Stimulated activated CD4-positive, alpha-beta T cell treated with anti-CD3 and anti-CD28 coated beads, Interleukin-4, amount 100 ng/mL, for 4 hours (primary cell): ENCODE results near the gene GHRL.

ENCODE experiments used
- DNase-seq, 2 experiments: peaks; one replicate each; pipeline ENCODE4 v3.0.0-alpha.2; 2020

The GHRL gene

DNA sequence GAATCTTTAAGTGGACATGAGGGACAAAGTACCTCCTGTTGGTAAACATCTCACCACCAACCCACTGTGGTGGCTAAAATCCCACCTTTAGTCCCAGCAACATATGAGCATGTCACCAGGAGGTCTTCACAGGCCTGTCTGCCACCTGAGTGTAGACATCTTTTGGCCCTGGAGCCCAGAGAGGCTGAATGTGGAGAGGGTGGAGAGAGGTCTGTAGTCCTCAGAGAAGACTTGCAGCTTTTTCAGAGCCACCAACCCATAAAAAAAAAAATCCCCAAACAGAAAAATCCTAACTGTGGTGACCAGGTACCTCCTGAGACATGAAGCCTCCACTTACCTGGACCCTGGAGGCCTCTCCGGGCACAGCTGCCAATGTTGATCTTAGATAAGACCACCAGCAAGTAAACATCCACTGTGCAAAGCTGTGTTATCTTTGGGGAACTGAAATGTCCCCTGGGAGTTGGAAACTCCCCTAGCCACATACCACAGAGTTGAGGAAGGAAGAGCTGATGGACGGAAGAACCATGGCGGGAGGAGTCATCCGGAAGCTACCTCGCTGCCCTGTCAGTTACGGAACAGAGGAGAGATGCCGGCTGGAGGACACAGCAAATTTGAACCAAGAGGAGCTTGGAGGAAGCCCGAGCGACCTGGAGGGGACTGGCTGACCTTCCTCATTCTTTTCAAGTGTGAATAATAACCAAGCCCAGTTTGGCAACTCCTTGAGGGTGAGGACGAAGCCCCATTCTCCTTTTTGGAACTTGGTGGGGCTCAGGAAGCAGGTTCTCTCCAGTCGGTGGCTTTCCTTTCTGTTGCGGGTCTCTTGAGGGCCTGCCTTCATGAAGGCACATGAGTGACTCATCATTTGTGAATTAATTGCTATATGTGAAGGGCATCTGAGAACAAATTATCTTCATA is at the start of gene GHRL:
Gene GHRL (minus strand): TSS at position 443 of the 915 bp plus-strand sequence. CDS start 2,767 bp downstream, outside the sequence.
- no peak for DNase-seq

GRCh38 chr3:10341901-10342398 is 49.2 kb upstream of the GHRL start:
- no peak for DNase-seq

DNA sequence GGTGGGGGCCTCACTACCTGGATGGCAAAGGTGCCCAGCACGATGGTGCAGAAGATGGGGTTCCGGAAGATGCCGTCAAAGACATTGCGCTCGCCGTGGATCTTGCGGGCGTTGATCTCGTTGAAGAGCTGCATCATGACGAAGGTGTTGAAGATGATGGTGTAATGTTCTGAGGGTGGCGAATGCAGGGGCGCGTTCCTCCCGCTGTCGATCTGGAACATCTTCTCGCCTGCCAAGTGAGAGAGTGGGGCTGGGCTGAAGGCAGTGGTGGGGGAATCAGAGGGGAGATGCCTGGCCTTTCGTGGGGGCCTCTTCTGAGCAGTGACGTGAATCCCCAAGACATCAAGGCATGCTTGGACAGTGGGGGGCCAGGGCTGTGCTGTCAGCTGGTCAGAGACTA is 47.7 kb upstream of the GHRL start:
- DNase-seq = no peak

- DNase-seq = no peak
Observed at GRCh38 chr3:10340046-10340445, 47.3 kb upstream of the GHRL start.

DNA sequence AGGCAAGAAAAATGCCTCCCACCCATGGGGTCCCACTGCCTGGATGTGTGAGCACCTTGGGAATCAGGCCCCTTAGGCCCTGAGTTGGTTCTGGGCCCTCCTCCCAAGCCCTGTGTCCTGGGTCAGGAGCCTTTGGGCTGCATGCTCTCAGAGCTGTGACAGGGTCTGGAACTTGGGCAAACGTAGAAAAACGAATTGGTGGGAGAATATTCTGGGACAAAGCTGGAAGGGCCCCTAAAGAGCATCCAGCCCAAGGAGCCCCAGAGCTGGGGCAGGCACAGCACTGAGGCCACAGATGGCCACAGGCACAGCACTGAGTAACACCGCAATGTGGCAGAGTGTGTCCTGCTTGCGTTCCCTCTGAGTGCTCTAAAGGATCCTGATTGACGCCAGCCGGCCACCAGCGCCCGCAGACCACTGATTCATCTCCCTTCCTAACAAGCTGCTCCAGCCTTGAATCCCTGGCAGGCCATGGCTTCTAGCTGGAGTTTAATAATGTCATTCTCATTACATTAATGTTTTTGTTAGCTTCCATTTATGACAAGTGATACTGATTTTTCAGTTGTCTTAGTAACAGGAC is 46.7 kb upstream of the GHRL start:
- no peak for DNase-seq

DNA sequence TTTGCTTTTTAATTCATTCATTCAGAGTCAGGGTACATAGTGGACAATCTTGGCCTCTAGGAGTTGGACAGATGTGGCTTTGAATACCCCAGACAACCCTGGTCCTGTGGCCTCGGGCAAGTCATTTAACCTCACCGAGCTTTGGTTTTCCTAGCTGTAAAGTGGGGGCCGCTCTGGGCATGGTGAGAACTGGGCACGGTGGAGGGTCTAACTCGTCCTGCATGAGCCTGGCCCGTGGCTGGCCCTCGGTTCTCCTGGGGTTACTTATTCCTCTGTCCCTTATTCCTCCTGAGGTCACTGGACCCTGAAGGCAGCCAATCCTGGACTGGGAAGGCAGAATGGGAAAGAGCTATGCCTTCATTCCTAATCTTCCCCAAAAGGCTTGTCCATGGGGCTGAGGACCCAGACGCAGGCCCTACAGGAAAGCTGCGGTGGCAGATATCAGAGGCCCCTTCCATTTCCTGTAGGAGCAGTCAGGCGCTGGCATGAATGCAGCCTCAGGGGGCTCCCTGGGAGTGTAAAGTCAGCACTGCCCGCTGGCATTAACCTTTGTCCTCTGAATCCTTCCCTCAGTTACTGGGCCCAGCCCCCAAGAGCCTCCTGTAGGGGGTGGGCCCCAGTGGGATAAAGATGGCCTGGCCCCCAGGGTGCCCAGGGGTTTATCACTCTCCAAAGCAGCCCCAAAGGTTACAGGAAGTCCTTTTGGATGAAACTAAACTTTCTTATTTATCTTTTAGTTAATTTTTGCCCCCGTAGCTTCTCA is 46.0 kb upstream of the GHRL start:
- no peak for DNase-seq

DNA sequence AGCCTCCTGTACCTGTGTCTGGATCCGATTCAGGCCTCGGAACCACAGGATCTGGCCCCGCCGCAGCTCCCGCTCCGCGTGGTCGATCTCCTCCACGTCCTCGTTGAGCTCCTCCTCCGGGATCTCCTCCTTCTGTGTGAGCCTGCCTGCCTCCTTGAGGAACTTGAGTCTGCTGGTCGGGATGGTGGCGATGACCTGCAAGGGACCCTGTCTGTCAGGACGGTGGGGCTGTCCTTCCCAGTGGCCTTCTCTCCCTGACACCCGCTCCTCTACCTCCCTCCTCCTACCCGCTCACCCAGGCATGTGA is 45.4 kb upstream of the GHRL start:
- no peak for DNase-seq

- no peak for DNase-seq
Observed at GRCh38 chr3:10337323-10338163, 44.8 kb upstream of the GHRL start.

- DNase-seq = no peak
Observed at GRCh38 chr3:10336761-10337160, 44.0 kb upstream of the GHRL start.

- no peak for DNase-seq
Observed at GRCh38 chr3:10335871-10336622, 43.3 kb upstream of the GHRL start.

DNA sequence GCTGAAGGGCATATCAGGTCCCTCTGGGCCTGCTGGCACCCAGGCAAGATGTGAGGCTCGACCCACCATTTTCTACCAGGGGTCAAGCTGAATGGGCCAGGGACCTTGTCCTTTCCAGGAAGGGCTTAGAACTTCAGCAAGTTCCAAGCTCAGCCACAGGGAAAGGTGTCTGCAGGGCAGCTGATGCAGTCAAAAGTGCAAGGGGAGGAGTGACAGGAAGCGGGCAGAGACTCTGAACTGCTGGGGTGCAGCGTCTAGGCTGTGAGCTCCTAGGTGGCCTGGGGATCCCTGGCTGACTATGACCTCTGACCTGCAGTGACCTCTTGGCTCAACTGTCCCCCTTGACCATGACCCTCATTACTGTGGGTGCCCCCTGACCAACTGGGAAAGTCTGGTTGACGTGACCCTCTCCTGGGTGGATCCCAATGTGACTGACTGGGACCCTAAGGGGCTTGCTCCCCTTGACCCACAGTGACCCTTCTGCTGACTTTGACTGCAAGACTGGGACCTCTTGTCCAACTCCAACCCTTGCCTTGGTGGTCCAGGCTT is 42.5 kb upstream of the GHRL start:
- DNase-seq = no peak

- no peak for DNase-seq
Observed at GRCh38 chr3:10334459-10334858, 41.7 kb upstream of the GHRL start.

DNA sequence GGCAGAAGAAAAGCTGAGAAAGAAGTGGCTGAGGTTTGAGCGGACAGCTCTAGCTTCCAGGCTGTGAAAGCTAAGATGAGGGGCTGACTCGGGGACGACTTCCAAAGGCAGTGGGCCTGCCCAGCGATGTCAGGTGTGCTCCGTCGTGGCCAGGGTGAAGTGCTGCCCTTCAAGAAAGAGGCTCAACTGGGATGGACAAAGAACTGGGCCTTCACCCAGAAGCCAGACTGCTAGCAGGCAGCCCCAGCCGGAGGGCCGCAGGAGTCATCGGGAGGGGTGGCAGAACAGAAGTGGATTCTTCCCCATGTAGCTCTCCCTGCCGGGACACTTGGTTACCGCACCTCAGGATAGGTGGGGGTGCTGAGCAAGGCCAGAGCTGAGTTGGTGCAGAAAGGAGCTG is 41.3 kb upstream of the GHRL start:
- no peak for DNase-seq

GRCh38 chr3:10333349-10333650 is 40.6 kb upstream of the GHRL start:
- DNase-seq = no peak

DNA sequence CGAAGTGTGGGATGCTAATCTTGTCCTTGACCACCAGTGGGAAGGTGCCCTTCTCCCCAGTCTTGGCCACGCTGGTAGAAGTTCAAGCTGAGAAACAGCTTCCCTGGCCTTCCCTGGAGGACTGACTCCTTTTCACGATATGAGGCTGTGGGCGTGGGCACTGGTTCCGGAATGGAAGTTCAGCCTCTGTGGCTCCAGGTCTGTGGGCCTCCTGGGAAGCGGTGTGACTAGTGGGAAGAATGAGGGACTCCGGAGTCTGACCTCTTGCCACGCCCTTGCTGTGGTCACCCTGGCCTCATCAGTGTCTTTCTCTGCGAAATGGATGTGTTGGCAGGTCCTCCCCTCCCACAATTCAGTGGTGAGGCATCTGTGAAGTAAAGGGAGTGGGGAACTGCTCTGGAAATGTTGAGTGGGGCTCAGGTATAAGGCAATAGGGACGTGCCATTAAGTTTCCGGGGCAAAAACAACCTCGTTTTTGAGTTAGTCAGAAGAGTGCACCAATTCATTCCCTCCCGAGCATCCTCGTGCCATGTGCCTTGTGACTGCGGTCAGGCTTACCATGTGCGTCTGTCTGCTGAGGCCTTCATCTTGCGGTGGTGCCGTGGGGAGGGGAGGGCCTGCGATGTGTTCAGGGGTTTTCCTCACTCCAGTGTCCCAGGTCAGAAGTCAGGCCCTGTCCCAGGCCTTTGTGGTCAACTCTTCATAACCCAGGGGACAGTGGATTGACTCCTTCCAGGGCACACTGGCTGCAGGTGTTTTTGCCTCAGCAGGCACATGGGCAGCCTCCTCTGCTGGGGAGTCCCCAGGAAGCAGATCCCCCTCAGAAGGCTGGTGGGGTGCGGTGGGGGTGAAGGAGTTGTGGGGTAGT is 40.0 kb upstream of the GHRL start:
- DNase-seq = no peak

- DNase-seq = no peak
Observed at GRCh38 chr3:10331320-10331719, 38.6 kb upstream of the GHRL start.

DNA sequence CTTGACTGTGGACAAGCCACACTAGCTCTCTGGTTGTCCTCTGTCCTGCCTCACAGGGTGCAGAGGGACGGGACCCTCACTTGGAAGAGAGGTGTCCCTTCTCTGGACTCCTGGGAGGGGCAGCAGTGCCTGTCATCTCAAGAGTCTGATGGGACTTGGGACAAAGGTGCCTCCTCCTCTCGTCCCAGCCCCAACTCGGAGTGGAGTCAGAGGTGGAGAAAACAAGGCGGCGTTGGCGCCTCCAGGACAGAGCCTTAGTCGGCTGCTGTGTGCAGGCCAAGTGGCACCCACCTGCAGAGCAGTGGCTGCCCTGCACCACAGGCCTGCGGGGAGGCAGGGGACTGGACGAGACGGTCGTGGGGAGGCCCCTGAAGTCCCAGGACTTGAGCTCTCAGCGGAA is 37.6 kb upstream of the GHRL start:
- DNase-seq = no peak

DNA sequence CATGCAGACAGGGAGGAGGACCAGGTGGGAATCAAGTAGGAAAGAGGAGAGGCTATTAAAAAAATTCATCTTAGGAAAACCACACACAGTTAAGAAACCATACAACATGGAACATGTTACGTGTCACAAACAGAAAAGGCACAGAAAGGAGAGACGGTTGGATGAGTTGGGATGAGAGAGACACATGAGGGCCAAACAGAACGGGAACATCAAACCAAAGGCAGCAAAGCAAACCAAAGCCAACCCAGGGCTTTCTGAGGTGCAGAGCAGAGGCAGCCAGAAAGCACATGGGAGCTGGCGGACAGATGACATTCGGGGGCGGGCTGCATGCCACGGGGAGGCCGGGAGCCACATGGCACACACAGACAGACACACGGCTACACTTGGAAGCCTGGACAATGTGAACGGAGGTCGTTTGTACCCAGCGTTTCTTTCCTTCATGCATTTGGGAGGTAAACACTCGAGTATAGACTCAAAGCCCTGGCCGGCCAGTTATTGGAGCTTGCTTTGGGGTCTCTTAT is 36.8 kb upstream of the GHRL start:
- DNase-seq = no peak

GRCh38 chr3:10328460-10329071 is 35.8 kb upstream of the GHRL start:
- no peak for DNase-seq

DNA sequence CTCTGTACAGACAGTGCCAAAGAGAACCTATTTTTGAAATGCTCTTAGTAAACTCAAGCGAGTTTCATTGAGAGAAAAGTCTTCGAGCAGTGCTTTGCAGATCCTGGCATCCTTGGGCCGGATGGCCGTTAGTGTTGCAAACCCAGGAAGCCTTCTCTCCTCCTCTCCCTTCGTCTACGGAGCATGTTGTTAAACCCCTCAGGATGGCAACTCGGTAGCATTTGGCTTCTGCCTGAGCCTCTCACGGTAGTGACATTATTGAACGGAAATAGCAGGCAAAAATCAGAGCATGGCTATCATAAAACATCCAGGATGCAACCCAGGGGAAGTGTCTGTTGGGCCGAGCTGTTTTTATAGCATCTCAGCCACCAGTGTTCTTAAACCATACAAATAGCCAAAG is 34.8 kb upstream of the GHRL start:
- no peak for DNase-seq
